GM19438 (cell line): ENCODE data around the gene KRCC1.
"Not testable (repeated sequence)": the region's sequence is repeated elsewhere in the genome, so short reads cannot be mapped to it uniquely, and the experiment has no call there.

ENCODE experiments used
- ATAC-seq: cut with Tn5 transposase; IDR thresholded peaks from one replicate; pipeline ENCODE4 v1.9.1; 2021; ENCODE audit warnings: low read depth; ENCODE audit not compliant: unreplicated experiment

The KRCC1 gene

DNA sequence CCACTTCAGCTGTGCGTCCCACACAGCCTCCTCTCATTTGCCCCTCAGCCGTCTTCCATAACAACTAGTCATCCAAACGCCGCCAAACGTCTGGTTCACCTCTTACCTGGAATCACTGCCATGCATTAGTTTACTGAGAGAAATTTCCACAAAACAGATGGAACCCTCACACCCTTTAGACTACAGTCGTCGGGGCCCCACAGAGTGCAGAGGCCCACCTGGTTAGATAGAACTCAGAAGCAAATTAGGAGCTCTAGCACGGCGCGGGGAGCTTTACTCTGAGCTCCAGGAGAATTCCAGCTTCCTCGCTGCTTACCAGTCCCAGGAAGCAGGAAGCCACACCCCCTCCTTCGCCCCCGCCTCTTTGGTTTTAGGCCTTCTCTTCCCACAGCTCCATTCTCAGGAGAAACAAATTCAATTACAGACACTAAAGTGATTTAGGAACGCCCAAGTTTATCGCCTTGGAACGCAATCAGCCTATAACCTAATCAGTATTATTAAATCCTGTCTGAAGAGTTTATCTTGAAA, 48.6 kb downstream of the KRCC1 start:
- no peak for ATAC-seq

DNA sequence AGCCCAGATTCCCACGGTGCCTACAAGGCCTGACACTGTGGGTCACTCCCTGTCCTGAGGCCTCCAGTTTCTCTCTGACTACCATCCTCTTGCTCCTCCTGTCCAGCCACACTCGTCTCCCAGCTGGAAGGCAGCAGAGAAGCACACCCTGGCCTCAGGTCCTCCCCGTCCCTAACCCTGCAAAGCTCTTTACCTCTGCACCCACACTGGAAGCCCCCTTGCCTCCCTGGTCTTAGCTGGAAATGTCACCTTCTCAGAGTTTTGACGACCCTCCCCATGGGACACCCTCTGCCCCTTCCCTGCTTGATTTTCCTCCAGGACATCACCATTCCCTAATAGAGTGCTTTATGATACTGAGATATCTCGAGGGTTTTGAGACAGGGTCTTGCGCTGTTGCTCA, 49.8 kb downstream of the KRCC1 start:
- no peak for ATAC-seq

DNA sequence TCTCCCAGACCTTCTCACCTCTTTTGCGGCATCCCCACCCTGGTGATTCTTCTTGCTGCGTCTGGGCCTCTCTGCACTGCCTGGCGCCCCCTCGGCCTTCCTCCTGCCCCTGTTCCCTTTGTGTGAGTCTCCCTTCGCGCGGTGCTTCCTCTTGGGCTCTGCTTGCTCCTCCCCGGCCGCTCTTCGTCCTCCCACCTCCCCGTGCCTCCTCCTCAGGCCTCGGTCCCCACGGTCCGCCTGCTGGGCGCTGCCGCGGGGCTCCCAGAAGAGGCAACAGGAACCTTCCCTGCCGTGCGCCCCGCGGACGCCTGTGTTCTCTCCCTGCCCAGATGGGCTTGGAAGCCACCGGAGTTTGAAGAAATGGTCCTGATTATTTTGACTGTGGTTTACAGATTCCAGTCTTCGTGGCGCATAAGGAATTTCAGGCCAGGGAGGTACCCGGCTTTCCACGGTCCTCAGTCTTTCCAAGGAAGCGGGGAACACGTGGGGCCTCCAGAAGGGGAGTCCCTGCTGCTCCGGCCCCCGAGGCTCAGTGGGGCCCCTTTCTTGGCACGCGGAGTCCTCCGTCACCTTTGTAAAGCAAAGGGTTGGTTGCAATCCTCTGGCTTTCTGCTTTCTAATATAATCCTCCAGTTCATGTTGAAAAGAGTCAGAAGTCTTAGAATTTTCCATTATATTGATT, 52.4 kb downstream of the KRCC1 start:
- no peak for ATAC-seq

DNA sequence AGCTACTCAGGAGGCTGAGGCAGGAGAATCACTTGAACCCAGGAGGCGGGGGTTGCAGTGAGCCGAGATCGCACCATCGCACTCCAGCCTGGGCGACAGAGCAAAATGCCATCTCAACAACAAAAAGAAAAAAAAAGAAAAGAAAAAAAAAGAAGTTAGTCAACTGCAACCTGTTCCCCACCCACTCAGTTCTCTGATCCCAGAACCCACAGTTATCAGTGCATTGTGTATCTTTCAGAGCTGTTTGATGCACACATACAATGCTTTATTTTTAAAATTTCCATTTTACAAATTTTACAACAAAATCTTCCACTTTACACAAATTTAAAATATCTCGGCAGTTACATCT, 53.2 kb downstream of the KRCC1 start:
- ATAC-seq, result no peak

DNA sequence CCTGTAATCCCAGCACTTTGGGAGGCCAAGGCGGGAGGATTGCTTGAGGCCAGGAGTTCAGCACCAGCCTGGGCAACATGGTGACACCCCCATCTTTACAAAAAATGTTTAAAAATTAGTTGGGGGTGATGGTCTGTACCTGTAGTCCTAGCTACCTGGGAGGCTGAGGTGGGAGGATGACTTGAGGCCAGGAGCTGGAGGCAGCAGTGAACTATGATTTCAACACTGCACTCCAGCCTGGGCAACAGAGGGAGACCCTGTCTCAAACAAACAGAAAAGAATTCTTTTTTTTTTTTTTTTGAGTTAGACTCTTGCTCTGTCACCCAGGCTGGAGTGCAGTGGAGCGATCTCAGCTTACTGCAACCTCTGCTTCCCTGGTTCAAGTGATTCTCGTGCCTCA, 55.1 kb downstream of the KRCC1 start:
- ATAC-seq, result not testable (repeated sequence)

DNA sequence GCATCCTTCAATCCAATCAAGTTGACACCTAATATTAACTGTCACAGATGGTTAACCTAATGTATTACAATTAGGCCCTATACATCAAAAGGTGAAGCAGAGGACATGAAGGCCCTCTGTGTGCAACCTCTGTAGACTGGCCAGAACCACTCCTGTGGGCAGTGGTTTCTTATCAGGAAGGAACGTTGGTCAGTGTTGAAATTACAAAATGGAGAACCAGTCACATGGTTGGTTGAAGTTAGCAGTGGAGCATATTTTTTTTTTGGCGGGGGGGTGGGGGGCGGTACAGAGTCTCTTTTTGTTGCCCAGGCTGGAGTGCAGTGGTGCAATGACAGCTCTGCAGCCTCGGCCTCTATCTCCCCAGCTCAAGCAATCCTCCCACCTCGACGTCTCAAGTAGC, 59.0 kb downstream of the KRCC1 start:
- ATAC-seq, result no peak

DNA sequence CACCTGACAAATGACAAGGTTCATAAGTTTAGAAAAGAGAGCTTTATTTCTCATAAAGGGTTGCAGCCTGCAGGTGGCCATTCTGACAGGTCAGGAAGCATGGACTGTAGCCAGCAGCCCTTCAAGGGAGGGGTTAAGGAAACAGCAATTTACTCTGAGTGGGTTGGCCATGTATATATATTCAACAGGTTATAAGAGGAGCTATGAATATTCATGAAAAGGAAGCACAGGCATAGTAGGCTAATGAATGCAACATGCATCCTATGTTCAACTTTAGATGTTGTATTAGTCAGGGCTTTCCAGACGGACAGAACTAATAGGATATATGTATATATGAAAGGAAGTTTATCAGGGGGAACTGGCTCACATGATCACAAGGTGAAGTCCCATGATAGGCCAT, 59.8 kb downstream of the KRCC1 start:
- ATAC-seq, result no peak

DNA sequence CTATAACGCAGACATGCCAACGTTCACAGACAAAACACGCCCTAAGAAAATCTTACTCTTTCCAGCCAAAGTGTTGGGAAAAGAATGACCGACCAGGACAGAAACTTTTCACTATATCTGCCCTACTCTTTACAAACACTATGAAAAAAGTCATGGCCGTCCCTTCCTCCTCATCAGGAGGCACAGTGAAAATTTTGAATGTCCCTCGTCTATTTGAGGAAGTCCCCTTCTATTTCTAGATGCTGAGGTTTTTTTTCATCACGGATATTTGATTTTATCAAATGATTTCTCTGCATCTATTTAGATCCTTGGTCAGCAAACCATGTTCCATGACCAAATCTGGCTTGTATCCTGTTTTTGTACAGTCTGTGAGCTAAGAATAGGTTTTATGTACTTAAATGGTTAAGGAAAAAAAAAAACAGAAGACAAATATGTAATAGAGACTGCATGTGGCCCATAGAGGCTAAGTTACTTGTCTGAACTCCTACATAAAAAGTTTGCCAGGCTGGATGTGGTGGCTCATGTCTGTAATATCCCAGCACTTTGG, 61.2 kb downstream of the KRCC1 start:
- ATAC-seq, result not testable (repeated sequence)

DNA sequence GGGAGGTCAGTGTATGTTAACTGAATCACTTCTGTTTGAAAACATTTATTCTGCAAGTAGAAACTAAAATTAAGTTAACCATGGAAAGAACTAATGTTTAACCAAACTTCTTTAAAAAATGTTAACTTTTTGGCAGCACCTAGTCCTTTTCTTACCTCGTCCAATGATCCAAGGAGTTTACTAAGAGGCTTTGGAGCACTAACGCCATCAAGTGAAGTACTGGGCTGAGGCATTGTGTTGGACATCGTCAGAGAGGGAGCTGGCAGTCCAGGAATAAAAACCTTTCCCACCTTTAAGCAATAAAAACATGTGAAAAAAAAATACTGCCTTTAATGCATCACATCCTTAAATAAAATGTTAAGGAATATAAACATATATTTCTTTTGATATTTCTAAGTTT, 63.0 kb downstream of the KRCC1 start:
- ATAC-seq, result not testable (repeated sequence)

DNA sequence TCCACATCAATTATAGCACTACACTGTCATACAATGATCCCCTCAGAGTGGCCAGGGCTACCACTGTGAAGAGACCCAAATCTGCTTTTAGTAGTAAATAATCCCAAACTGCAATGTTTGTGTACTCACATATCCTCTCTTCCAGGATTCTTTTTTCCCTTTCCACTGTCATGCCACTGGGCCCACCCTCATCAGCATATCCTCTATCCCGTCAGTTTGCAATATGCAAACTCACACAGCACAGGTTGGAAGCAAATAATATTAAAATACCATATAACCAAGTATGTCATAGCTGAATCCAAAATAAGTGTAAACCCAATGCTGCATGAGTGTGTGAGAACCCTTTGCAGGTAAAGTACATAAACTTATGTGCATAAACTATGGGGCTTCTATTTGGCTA, 68.1 kb downstream of the KRCC1 start:
- not testable (repeated sequence) for ATAC-seq

DNA sequence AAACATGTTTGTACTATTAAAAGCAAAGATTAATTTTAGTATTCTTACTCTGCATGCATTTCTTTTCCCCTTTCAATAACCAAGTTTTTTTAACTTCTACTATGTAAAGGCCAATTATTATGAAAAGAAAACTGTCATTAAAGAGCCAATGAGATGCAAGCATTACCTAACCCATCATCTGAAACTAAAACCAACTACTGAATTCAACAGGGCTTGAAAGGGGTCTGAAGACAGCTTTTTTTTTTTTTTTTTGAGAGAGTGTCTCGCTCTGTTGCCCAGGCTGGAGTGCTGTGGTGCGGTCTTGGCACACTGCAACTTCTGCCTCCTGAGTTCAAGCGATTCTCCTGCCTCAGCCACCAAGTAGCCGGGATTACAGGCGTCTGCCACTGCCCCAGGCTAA, 69.7 kb downstream of the KRCC1 start:
- ATAC-seq, result not testable (repeated sequence)

DNA sequence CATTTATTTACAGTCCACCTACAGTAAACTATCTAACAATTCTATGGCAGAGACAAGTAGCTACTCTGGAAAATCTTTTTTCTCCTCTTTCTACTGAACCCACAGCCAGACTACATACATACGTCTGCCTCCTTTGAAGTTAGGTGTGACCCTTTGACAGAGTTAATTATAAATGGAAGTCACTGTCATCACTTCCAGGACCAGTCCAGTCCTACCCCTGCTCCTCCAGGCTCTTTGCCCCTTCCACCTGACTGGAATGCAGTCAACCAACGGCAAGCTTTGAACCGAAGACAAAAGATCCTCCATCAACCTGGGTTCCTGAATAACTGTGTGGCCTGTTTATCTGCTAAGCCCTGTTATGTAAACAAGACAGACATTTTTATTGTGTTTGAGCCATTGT, 74.4 kb downstream of the KRCC1 start:
- ATAC-seq, result not testable (repeated sequence)
